ENCODE measurements around the gene LRRC45.

LRRC45 gene

DNA sequence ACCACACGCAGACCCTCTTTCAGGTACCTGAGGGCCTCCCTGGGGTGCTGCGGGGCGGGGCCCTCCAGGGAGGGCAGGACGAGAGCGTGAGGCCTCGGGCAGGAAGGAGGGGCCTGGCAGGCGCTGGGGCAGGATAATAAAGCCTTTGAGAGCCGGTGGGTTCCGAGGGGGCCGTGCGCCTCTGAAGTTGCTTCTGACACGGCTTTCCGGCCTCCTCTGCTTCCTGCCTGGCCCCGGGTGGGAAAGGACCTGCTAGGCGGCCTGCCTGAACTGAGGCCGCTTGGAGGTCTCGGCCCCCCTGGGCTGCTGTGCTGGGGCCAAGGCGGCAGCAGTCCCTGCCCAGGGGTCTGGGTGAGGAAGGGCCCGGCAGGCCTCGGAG lies 10.9 kb upstream of the LRRC45 start:
- Histone ChIP-seq H3K36me3 (ENCODE audit: insufficient read depth, low read length) (no peaks in the 10 kb centered on the region), H3K9ac (ENCODE audit: low read length) (no peak overlapping the region), H3K4me1 (ENCODE audit: insufficient read depth, low read length) (peaks cover 8% of the 10 kb centered on the region), H3K27ac (ENCODE audit: low read depth, low read length) (peak overlapping the region; percentile 16), H3K9me3 (ENCODE audit: low read length) (no peaks in the 10 kb centered on the region), H3K4me3 (ENCODE audit: low read depth in 1 of 2, low read length in 2 of 2) (no peak overlapping the region), H3K27me3 (ENCODE audit: control insufficient read depth in 1 of 2, insufficient read depth in 2 of 2, low read length in 2 of 2) (no peaks in the 10 kb centered on the region)

DNA sequence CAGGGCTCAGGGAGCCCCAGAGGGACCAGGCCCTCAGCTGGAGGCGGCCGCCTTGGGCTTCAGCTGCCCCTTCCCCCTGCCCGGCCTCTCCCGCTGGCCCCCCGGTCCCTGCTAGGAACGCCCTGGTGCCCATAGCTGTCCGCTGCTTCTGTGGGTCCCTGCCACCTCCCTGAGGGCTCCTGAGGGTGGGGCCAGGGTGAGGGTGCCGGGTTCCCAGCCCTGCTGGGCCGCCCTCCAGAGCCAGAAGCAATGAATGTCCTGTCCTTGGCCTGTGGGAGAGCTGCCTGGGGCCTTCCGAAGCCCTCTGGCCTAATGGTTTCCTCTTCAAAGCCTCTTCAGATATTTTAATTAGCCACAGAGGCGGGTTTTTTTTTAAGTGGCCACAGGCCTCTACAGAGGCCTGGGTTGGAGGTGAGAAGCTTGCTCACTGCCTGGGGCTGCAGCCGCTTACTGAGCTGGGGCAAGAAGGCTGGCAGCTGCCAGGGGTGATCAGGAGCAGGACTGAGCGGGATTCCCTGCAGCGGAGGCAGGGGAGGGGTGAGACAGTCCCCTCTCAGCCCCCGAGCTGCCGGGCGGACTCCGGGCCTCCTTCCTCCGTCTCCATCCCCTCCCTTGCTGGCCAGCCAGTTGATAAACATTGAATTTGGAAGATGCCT lies 10.3 kb upstream of the LRRC45 start:
- no peaks in the 10 kb centered on the region for H3K36me3 ChIP-seq (ENCODE audit: insufficient read depth, low read length)
- peaks cover 6% of the 10 kb centered on the region for H3K4me1 ChIP-seq (ENCODE audit: insufficient read depth, low read length)
- no peak overlapping the region for H3K9ac ChIP-seq (ENCODE audit: low read length)
- no peaks in the 10 kb centered on the region for H3K27me3 ChIP-seq (ENCODE audit: control insufficient read depth in 1 of 2, insufficient read depth in 2 of 2, low read length in 2 of 2)
- H3K4me3 ChIP-seq (ENCODE audit: low read depth in 1 of 2, low read length in 2 of 2) = no peak overlapping the region
- no peaks in the 10 kb centered on the region for H3K9me3 ChIP-seq (ENCODE audit: low read length)
- peak overlapping the region; percentile 16 for H3K27ac ChIP-seq (ENCODE audit: low read depth, low read length)

- H3K9me3 ChIP-seq (ENCODE audit: low read length) = no peaks in the 10 kb centered on the region
- H3K27me3 ChIP-seq (ENCODE audit: control insufficient read depth in 1 of 2, insufficient read depth in 2 of 2, low read length in 2 of 2) = no peaks in the 10 kb centered on the region
- no peak overlapping the region for H3K4me3 ChIP-seq (ENCODE audit: low read depth in 1 of 2, low read length in 2 of 2)
- no peak overlapping the region for H3K9ac ChIP-seq (ENCODE audit: low read length)
- H3K27ac ChIP-seq (ENCODE audit: low read depth, low read length) = peak overlapping the region; percentile 75
- H3K36me3 ChIP-seq (ENCODE audit: insufficient read depth, low read length) = no peaks in the 10 kb centered on the region
- peaks cover 6% of the 10 kb centered on the region for H3K4me1 ChIP-seq (ENCODE audit: insufficient read depth, low read length)
Observed at GRCh38 chr17:82013341-82013740, 9.8 kb upstream of the LRRC45 start.

GRCh38 chr17:82013772-82014321 lies 9.3 kb upstream of the LRRC45 start:
- Histone ChIP-seq H3K4me1 (ENCODE audit: insufficient read depth, low read length) (peaks cover 6% of the 10 kb centered on the region), H3K27ac (ENCODE audit: low read depth, low read length) (peak overlapping the region; percentile 75), H3K27me3 (ENCODE audit: control insufficient read depth in 1 of 2, insufficient read depth in 2 of 2, low read length in 2 of 2) (no peaks in the 10 kb centered on the region), H3K9ac (ENCODE audit: low read length) (no peak overlapping the region), H3K9me3 (ENCODE audit: low read length) (no peaks in the 10 kb centered on the region), H3K36me3 (ENCODE audit: insufficient read depth, low read length) (no peaks in the 10 kb centered on the region), H3K4me3 (ENCODE audit: low read depth in 1 of 2, low read length in 2 of 2) (no peak overlapping the region)

DNA sequence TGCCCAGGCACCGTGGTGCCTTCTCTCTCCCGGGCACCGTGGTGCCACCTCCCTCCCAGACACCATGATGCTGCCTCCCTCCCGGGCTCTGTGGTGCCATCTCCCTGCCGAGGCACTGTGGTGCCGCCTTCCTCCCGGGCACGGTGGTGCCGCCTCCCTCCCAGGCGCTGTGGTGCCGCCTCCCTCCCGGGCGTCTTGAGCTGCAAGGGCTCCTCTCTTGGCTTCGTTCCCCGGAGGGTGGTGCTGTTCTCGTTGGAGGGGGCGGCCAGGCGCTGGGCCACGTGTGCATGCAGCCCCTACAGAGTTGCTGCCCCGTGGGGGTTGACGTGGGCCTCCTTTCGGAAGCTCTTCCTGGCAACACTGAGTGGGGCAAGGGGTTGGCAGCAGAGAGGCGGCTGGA lies 8.7 kb upstream of the LRRC45 start:
- Histone ChIP-seq H3K4me3 (ENCODE audit: low read depth in 1 of 2, low read length in 2 of 2) (no peak overlapping the region), H3K9me3 (ENCODE audit: low read length) (no peaks in the 10 kb centered on the region), H3K4me1 (ENCODE audit: insufficient read depth, low read length) (peaks cover 6% of the 10 kb centered on the region), H3K27me3 (ENCODE audit: control insufficient read depth in 1 of 2, insufficient read depth in 2 of 2, low read length in 2 of 2) (no peaks in the 10 kb centered on the region), H3K36me3 (ENCODE audit: insufficient read depth, low read length) (no peaks in the 10 kb centered on the region), H3K27ac (ENCODE audit: low read depth, low read length) (no peak overlapping the region), H3K9ac (ENCODE audit: low read length) (no peak overlapping the region)

DNA sequence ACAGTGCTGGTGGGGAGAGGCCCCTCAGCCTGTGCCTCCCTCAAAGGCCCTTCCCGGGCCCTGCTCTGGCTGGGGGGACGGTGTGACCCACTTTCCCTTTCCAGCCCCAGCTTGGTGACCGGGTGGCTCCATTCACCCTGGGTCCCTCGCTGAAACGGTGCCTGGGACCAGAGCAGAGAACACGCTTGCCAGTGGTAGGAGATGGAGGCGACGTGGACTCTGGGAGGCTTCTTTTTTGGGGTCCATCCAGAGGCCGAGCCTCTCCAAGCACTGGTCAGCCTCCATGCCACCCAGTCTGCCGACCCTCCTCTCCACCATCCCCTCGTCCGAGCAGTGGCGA lies 8.2 kb upstream of the LRRC45 start:
- no peak overlapping the region for H3K9ac ChIP-seq (ENCODE audit: low read length)
- no peak overlapping the region for H3K4me3 ChIP-seq (ENCODE audit: low read depth in 1 of 2, low read length in 2 of 2)
- no peaks in the 10 kb centered on the region for H3K36me3 ChIP-seq (ENCODE audit: insufficient read depth, low read length)
- H3K4me1 ChIP-seq (ENCODE audit: insufficient read depth, low read length) = peaks cover 6% of the 10 kb centered on the region
- H3K27ac ChIP-seq (ENCODE audit: low read depth, low read length) = no peak overlapping the region
- no peaks in the 10 kb centered on the region for H3K27me3 ChIP-seq (ENCODE audit: control insufficient read depth in 1 of 2, insufficient read depth in 2 of 2, low read length in 2 of 2)
- no peaks in the 10 kb centered on the region for H3K9me3 ChIP-seq (ENCODE audit: low read length)

- Histone ChIP-seq H3K4me1 (ENCODE audit: insufficient read depth, low read length) (peaks cover 6% of the 10 kb centered on the region), H3K9ac (ENCODE audit: low read length) (no peak overlapping the region), H3K27me3 (ENCODE audit: control insufficient read depth in 1 of 2, insufficient read depth in 2 of 2, low read length in 2 of 2) (no peaks in the 10 kb centered on the region), H3K4me3 (ENCODE audit: low read depth in 1 of 2, low read length in 2 of 2) (no peak overlapping the region), H3K36me3 (ENCODE audit: insufficient read depth, low read length) (no peaks in the 10 kb centered on the region), H3K27ac (ENCODE audit: low read depth, low read length) (no peak overlapping the region), H3K9me3 (ENCODE audit: low read length) (no peaks in the 10 kb centered on the region)
Observed at GRCh38 chr17:82015311-82015971, 7.7 kb upstream of the LRRC45 start.

GRCh38 chr17:82016061-82016874 lies 6.8 kb upstream of the LRRC45 start:
- H3K27ac ChIP-seq (ENCODE audit: low read depth, low read length) = no peak overlapping the region
- no peak overlapping the region for H3K9ac ChIP-seq (ENCODE audit: low read length)
- H3K36me3 ChIP-seq (ENCODE audit: insufficient read depth, low read length) = no peaks in the 10 kb centered on the region
- no peak overlapping the region for H3K4me3 ChIP-seq (ENCODE audit: low read depth in 1 of 2, low read length in 2 of 2)
- H3K4me1 ChIP-seq (ENCODE audit: insufficient read depth, low read length) = peaks cover 10% of the 10 kb centered on the region
- H3K27me3 ChIP-seq (ENCODE audit: control insufficient read depth in 1 of 2, insufficient read depth in 2 of 2, low read length in 2 of 2) = no peaks in the 10 kb centered on the region
- H3K9me3 ChIP-seq (ENCODE audit: low read length) = no peaks in the 10 kb centered on the region

GRCh38 chr17:82016875-82017459 lies 6.1 kb upstream of the LRRC45 start:
- Histone ChIP-seq H3K9me3 (ENCODE audit: low read length) (no peaks in the 10 kb centered on the region), H3K36me3 (ENCODE audit: insufficient read depth, low read length) (no peaks in the 10 kb centered on the region)

DNA sequence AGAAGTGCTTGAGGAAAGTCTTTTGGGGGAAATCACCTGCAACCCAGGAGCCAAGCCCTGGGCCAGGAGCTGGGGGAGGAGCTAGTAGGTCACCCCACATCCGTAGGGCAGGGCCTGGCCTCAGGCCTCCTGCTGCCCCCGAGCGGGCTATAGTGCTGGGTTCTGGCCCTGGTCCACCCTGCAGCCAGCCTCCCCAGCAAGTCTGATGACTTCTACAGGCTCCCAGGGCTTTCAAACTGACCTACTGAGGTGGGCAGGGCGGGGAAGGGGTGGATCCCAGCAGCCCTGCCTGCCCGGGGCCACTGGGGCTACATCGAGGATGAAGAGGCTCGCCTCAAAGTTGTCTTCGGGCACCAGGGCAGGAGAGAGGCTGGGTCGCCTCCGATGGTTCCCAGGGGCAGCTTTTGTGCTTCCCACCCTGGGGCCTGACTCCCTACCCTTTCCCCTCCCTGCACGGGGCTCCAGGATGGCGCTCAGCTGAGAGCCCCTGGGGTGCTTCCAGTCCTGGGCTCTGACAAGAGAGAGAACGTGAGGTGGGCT lies 5.4 kb upstream of the LRRC45 start:
- Histone ChIP-seq H3K27me3 (ENCODE audit: control insufficient read depth in 1 of 2, insufficient read depth in 2 of 2, low read length in 2 of 2) (no peaks in the 10 kb centered on the region), H3K4me1 (ENCODE audit: insufficient read depth, low read length) (peaks cover 20% of the 10 kb centered on the region), H3K9ac (ENCODE audit: low read length) (no peak overlapping the region), H3K36me3 (ENCODE audit: insufficient read depth, low read length) (no peaks in the 10 kb centered on the region), H3K27ac (ENCODE audit: low read depth, low read length) (no peak overlapping the region), H3K9me3 (ENCODE audit: low read length) (no peaks in the 10 kb centered on the region), H3K4me3 (ENCODE audit: low read depth in 1 of 2, low read length in 2 of 2) (no peak overlapping the region)

More at GRCh38 chr17:82016875-82017459, 6.1 kb upstream of the LRRC45 start:
- no peak overlapping the region for H3K27ac ChIP-seq (ENCODE audit: low read depth, low read length)
- H3K9ac ChIP-seq (ENCODE audit: low read length) = no peak overlapping the region
- H3K4me3 ChIP-seq (ENCODE audit: low read depth in 1 of 2, low read length in 2 of 2) = no peak overlapping the region
- H3K27me3 ChIP-seq (ENCODE audit: control insufficient read depth in 1 of 2, insufficient read depth in 2 of 2, low read length in 2 of 2) = no peaks in the 10 kb centered on the region
- H3K4me1 ChIP-seq (ENCODE audit: insufficient read depth, low read length) = peaks cover 17% of the 10 kb centered on the region

Measured in muscle layer of colon (tissue), 2 donors.